ENCODE data around the gene TMEM259. TPM values are rescaled to one million over a fixed set of nuclear protein-coding genes. Genes with fewer than 3 reads are reported as not detected.
A peak's percentile ranks its signal among the peaks of the same experiment; 100 is the strongest.

TMEM259 gene
- total and polyA plus RNA-seq, 2 donors (not counting 3 experiments of a cell fraction or from before 2014, with no cell fraction given), result 142 to 297 TPM

- H3K79me2 ChIP-seq (ENCODE audit: control insufficient read depth, insufficient read depth, low read length), result no peaks in the 10 kb centered on the region
- H3K4me3 ChIP-seq (replicated peaks in 1 of 3; ENCODE audit: insufficient read depth in 1 of 3, low read depth in 1 of 3, low read length in 3 of 3), result no peak overlapping the region
- no peaks in the 10 kb centered on the region for H3K36me3 ChIP-seq (ENCODE audit: control insufficient read depth in 2 of 2, extremely low read depth in 1 of 2, insufficient read depth in 2 of 2, low read length in 2 of 2)
- no peak overlapping the region for H3K27ac ChIP-seq (ENCODE audit: insufficient read depth, low read depth, low read length)
- no TSS peak for BruUV-seq (replicated peaks)
- dilution Hi-C loops (cut with MboI; ENCODE audit: extremely low pct_ligation_motif_present, low sequenced_read_pairs), result no loop called here
- FAIRE-seq (peak; percentile 24), DNase-seq (ENCODE audit: low read depth, low spot score) (no peak)
- H4K20me1 ChIP-seq (replicated peaks; ENCODE audit: control insufficient read depth, extremely low read depth, insufficient read depth, low read length), result no peaks in the 10 kb centered on the region
- H3K9ac ChIP-seq (replicated peaks; ENCODE audit: extremely low read depth, insufficient read depth, low read length), result no peak overlapping the region
- no peaks in the 10 kb centered on the region for H3K9me3 ChIP-seq (replicated peaks; ENCODE audit: control insufficient read depth, insufficient read depth, low read length)
- intact Hi-C loops (cut with micrococcal nuclease), result no loop called here
- ChIA-PET CTCF (interaction anchor here (0.6 to 2.0 kb wide), 9 partner anchors 11 to 174 kb away, joined by 3 to 14 read pairs (median 3); partner anchors contain the start of genes ATP5F1D and GPX4), POLR2A (no interaction called here)
- peaks cover 29% of the 10 kb centered on the region for H3K4me1 ChIP-seq (ENCODE audit: control insufficient read depth, extremely low read depth, insufficient read depth, low read length)
- peak overlapping the region; percentile 32 for H3K4me2 ChIP-seq (ENCODE audit: insufficient read depth, low read length)
- TF ChIP-seq CTCF (IDR thresholded peaks at IDR 0.05; ENCODE audit: extremely low read depth in 1 of 2, insufficient read depth in 1 of 2, low read depth in 1 of 2, low read length in 2 of 2) (peak in 1 of 2 donors; percentile 46), FOS (IDR thresholded peaks at IDR 0.05; ENCODE audit: borderline replicate concordance, insufficient read depth, low read length) (no peak)
- peak overlapping the region; percentile 62 for H2AFZ ChIP-seq (ENCODE audit: low read depth, low read length)
- H3K27me3 ChIP-seq (ENCODE audit: control insufficient read depth in 2 of 2, insufficient read depth in 2 of 2, low read length in 2 of 2), result no peaks in the 10 kb centered on the region
- H3K9me1 ChIP-seq (replicated peaks; ENCODE audit: control insufficient read depth, extremely low read depth, insufficient read depth, low read length), result no peaks in the 10 kb centered on the region
These were observed 49.6 kb upstream of the TMEM259 start for GRCh38 chr19:1070576-1070930.

GRCh38 chr19:1069009-1069779, 48.3 kb upstream of the TMEM259 start:
- TF ChIP-seq GATA2 (IDR thresholded peaks at IDR 0.05; ENCODE audit: insufficient read depth, insufficient read length, low read depth, low read length) (no peak), JUN (IDR thresholded peaks at IDR 0.05; ENCODE audit: borderline replicate concordance, insufficient read depth, insufficient read length, low read depth) (no peak), POLR2A (IDR thresholded peaks at IDR 0.05; ENCODE audit: low read depth, low read length) (no peak), EZH2 (IDR thresholded peaks at IDR 0.05; ENCODE audit: borderline replicate concordance, low read depth, low read length, severe bottlenecking) (no peak), CTCF (IDR thresholded peaks at IDR 0.05; ENCODE audit: extremely low read depth in 1 of 2, insufficient read depth in 1 of 2, low read depth in 1 of 2, low read length in 2 of 2) (no peak), MYC (IDR thresholded peaks at IDR 0.05; ENCODE audit: low read depth, low read length) (no peak), POLR2AphosphoS5 (IDR thresholded peaks at IDR 0.05; ENCODE audit: insufficient read depth, low read depth, low read length) (no peak), MAX (IDR thresholded peaks at IDR 0.05; ENCODE audit: insufficient read depth, insufficient read length) (no peak)
- Histone ChIP-seq H3K9ac (replicated peaks; ENCODE audit: extremely low read depth, insufficient read depth, low read length) (no peak overlapping the region), H3K4me2 (ENCODE audit: insufficient read depth, low read length) (no peak overlapping the region), H3K4me1 (ENCODE audit: control insufficient read depth, extremely low read depth, insufficient read depth, low read length) (peaks cover 35% of the 10 kb centered on the region), H3K36me3 (ENCODE audit: control insufficient read depth in 2 of 2, extremely low read depth in 1 of 2, insufficient read depth in 2 of 2, low read length in 2 of 2) (no peaks in the 10 kb centered on the region), H3K27me3 (ENCODE audit: control insufficient read depth in 2 of 2, insufficient read depth in 2 of 2, low read length in 2 of 2) (no peaks in the 10 kb centered on the region), H3K9me1 (replicated peaks; ENCODE audit: control insufficient read depth, extremely low read depth, insufficient read depth, low read length) (no peaks in the 10 kb centered on the region), H2AFZ (ENCODE audit: low read depth, low read length) (no peak overlapping the region), H3K9me3 (replicated peaks; ENCODE audit: control insufficient read depth, insufficient read depth, low read length) (no peaks in the 10 kb centered on the region), H3K79me2 (ENCODE audit: control insufficient read depth, insufficient read depth, low read length) (no peaks in the 10 kb centered on the region), H4K20me1 (replicated peaks; ENCODE audit: control insufficient read depth, extremely low read depth, insufficient read depth, low read length) (no peaks in the 10 kb centered on the region), H3K27ac (ENCODE audit: insufficient read depth, low read depth, low read length) (no peak overlapping the region), H3K4me3 (replicated peaks in 1 of 3; ENCODE audit: insufficient read depth in 1 of 3, low read depth in 1 of 3, low read length in 3 of 3) (no peak overlapping the region)
- POLR2A ChIA-PET, result no interaction called here
- CTCF ChIA-PET, result no interaction called here
- dilution Hi-C loops (cut with MboI; ENCODE audit: extremely low pct_ligation_motif_present, low sequenced_read_pairs) (no loop called here), intact Hi-C loops (cut with micrococcal nuclease) (no loop called here)
- DNase-seq (ENCODE audit: low read depth, low spot score) (peak; percentile 29), FAIRE-seq (peak; percentile 82)
- no TSS peak for BruUV-seq (replicated peaks)
